Raji (cell line): ENCODE data around the gene NHERF2.

ENCODE experiments used
- POLR2A ChIP-seq: IDR thresholded peaks from 2 replicates; pipeline ENCODE4 v1.6.1; 2011; ENCODE audit warnings: low read depth, low read length, control low read depth; ENCODE audit not compliant: insufficient read depth

The NHERF2 gene

DNA sequence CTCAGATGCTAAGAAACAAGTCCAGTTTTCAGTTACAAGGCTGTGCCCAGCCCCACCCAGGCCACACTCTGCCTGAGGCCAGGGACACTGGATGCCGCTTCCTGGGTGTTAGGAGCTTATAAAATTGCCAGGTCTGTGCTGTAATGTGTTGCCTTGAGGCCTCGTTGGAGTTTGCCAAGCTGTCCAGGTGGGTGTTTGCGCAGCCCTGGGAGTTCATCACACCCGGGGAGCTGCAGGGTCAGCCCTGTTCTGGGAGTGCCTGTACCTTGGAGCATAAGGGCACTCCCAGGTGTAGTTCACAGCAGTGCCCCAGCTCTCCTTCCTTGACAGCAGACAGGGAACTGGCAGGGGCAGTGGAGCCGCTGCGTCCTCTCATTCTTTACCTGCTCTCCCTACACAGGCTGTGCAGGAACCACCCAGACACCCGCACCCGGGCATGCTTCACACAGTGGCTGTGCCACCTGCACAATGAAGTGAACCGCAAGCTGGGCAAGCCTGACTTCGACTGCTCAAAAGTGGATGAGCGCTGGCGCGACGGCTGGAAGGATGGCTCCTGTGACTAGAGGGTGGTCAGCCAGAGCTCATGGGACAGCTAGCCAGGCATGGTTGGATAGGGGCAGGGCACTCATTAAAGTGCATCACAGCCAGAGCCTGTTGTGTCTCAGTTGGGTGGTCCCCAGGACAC lies 41.1 kb upstream of the NHERF2 start:
- TF ChIP-seq POLR2A: no peak

GRCh38 chr16:1987198-1987597 lies 39.5 kb upstream of the NHERF2 start:
- TF ChIP-seq POLR2A: 0 out of 2 replicates have a peak, but pooled peaks have one; percentile 28

DNA sequence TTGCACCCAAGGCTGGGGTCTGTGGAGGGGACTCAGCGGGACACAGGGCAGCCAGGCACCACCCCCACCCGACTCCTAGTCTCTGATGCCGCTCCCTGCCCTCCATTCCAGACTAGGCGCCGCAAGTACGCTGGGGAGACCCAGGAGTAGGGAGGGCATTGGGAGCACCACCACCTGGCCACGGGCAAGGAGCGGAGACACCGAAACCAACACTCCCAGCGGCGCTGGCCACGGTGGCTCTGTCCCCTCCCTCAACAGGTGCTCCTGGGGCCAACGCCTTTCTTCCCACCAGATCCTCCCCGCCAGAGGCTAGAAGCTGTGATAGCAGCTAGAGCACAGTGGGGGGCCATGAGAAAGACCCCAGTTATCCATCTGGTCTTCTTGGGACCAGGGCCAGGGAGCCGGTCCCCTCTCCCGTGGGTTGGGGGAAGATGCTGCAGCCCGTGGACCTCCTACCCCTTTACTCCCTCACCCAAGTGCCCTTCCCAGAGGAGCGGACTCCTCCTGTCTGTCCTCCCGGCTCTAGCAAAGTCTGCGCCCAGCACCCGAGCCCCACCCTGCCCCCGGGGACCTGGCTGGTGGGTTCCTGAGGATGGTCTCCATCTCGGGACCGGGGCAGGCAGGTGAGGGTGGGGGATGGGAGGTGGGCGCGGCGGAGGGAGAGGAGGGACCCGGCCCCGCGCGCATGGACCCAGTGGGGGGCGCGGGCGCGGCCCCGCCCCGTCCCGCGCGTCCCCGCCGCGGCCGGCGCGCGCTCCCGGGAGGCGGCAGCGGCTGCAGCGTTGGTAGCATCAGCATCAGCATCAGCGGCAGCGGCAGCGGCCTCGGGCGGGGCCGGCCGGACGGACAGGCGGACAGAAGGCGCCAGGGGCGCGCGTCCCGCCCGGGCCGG lies 37.2 kb upstream of the NHERF2 start, which contains the start of gene SYNGR3:
TSS of gene SYNGR3 (plus strand) at position 762 of the 892 bp plus-strand sequence. CDS start 133 bp downstream, outside the sequence.
- TF ChIP-seq POLR2A: no peak

DNA sequence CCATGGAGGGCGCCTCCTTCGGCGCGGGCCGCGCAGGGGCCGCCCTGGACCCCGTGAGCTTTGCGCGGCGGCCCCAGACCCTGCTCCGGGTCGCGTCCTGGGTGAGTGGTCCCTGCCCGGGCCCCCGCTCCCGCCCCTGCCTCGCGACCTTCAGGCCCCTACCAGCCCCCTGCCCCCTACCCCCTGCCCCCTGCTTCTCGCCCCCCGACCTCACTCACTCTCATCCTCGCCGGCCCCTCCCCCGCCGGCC lies 36.7 kb upstream of the NHERF2 start:
- TF ChIP-seq POLR2A: no peak

DNA sequence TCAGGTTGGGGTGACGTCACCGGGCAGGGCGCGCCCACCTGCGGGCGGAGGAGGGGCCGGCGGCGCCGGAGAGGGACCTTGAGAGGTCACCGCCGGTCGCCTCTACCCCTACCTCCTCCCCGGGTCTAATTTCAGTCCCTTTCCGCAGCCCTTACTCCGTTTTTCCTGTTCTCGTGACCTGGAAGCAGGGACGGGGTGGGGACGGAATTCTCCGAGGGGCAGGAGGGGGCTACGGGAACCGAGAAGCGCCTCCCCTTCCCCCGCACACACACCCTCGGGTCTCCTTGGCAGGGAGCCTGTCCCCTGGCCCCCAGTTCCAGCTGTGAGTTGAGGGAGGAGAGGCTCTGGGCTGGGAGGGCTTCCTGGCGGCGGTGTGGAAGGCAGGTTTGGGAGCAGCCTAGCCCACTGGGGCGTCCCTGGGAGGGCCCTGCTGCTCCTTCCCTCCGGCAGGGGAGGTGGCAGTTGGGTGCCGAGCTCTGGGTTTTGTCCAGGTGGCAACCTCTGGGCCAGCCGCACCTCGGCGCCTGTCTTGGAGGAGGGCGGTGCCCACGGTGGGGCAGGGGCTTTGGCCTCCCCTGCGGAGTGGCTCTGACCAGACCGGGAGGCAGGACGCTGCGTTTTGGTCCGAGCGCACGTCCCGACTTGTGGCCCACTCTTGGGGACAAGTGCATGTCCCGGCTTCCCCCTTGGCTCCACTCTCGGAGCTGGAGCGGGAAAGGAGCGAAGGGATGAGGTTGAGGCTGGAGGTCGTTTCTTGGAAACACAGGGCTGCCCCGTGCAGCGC lies 36.2 kb upstream of the NHERF2 start:
- TF ChIP-seq POLR2A: peak; percentile 59

DNA sequence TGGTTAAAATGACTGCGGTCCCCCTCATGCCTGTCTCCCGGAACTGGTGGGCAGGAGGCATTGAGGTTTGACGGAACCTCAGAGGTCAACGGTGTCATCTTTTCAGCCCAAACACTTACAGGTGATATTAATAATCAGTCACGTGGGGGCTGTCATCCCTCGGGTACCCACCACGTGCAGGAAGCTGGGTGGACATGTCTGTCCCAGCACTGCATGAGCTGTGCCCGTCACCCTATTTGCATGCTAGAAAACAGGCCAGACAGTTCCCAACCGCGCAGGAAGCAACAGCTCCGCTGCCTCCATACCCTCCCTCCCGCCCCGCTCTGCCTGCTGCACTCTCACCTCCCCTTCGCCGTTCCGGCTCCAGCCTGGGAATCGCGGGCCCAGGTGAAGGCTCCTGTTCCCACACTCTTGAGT lies 35.6 kb upstream of the NHERF2 start:
- TF ChIP-seq POLR2A: peak; percentile 74

- no peak for TF ChIP-seq POLR2A
Measured at GRCh38 chr16:1991588-1991947, 35.1 kb upstream of the NHERF2 start.

DNA sequence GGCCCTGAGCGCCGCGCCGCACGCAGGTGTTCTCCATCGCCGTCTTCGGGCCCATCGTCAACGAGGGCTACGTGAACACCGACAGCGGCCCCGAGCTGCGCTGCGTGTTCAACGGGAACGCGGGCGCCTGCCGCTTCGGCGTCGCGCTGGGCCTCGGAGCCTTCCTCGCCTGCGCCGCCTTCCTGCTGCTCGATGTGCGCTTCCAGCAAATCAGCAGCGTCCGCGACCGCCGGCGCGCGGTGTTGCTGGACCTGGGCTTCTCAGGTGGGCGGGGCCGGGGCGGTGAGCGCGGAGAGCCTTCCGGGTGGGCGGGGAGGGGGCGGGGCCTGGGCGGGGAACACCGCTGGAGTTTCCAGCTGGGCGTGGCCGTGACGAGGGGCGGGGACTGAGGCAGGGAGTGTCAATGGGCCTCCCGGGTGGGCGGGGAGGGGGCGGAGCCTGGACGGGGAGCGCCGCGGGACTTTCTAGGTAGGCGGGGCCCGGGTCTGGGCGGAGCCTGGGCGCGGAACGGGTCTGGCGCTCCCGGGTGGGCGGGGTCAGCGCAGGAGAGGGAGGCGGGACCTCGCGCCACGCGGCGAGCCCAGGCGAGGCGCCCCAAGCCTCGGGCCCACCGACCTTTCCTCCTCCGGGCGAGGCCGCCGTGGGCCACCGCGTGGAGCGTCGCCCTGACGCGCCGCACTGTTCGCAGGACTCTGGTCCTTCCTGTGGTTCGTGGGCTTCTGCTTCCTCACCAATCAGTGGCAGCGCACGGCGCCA lies 34.6 kb upstream of the NHERF2 start:
- peak; percentile 63 for TF ChIP-seq POLR2A

GRCh38 chr16:1992704-1993317 lies 33.9 kb upstream of the NHERF2 start:
- no peak for TF ChIP-seq POLR2A

- TF ChIP-seq POLR2A: peak; percentile 25; the same call in 1 of the 2 replicates
Measured at GRCh38 chr16:1993731-1994131, 33.0 kb upstream of the NHERF2 start.

GRCh38 chr16:1997494-1998359 lies 29.0 kb upstream of the NHERF2 start:
- TF ChIP-seq POLR2A: no peak

DNA sequence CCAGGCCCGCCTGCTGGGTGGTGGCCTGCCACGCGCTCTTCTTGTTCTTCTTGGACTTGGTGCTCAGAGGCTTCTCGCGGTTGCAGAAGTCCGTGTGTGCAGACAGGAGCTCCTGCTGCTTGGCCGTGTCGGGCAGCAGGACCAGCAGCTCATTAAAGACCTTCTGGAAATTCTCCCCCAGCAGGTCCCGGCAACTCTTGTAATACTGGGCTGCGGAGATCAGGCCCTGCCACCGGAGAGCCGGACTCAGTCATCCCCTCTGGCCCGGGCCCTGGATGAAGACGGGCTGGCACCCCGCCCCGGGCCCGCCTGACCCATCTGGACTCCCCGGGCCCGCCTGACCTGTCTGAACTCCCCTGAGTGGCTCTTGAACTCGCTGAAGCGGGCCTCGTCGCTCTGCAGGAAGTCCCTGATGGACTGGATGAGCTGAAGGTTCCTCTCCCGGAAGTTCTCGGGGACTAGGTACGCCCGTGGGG lies 28.3 kb upstream of the NHERF2 start:
- TF ChIP-seq POLR2A: no peak
